Neural cell (in vitro differentiated cells): Measurements from ENCODE around the gene PIAS2.

Source experiments
- CTCF ChIP-seq: fragments of 450-650 bp; IDR thresholded peaks from 2 replicates; pipeline ENCODE4 v1.5.1; 2014; ENCODE audit warnings: antibody characterized with exemption, mild to moderate bottlenecking, moderate library complexity; ENCODE audit not compliant: poor library complexity, severe bottlenecking
- EP300 ChIP-seq: fragments of 450-650 bp; conservative IDR thresholded peaks from 2 replicates; pipeline ENCODE4 v1.6.1; 2014; ENCODE audit warnings: antibody characterized with exemption, mild to moderate bottlenecking, moderate library complexity; ENCODE audit not compliant: poor library complexity, severe bottlenecking
- EZH2 ChIP-seq: fragments of 200-600, 300-800 bp; shearing (Covaris generic), sonication (generic); IDR thresholded peaks from 2 replicates; pipeline ENCODE4 v1.6.1; 2014; ENCODE audit warnings: antibody characterized with exemption, low read length, borderline replicate concordance, mild to moderate bottlenecking; ENCODE audit not compliant: insufficient read depth, poor library complexity, severe bottlenecking
- POLR2AphosphoS5 ChIP-seq: IDR thresholded peaks from 2 replicates; pipeline ENCODE4 v1.6.1; 2012
- RAD21 ChIP-seq: fragments of 450-650 bp; conservative IDR thresholded peaks from 2 replicates; pipeline ENCODE4 v1.6.1; 2014; ENCODE audit warnings: antibody characterized with exemption, mild to moderate bottlenecking, moderate library complexity
- REST ChIP-seq: IDR thresholded peaks from 2 replicates; pipeline ENCODE4 v1.6.1; 2012; ENCODE audit warnings: borderline replicate concordance
- SMC3 ChIP-seq: fragments of 450-650 bp; conservative IDR thresholded peaks from 2 replicates; pipeline ENCODE4 v1.6.1; 2014; ENCODE audit warnings: antibody characterized with exemption, mild to moderate bottlenecking, moderate library complexity; ENCODE audit not compliant: poor library complexity
- TAF1 ChIP-seq: IDR thresholded peaks from 2 replicates; pipeline ENCODE4 v1.6.1; 2012; ENCODE audit warnings: low read depth

GRCh38 chr18:46815661-46816060, 101.6 kb downstream of the PIAS2 start:
- TF ChIP-seq CTCF (no peak), POLR2AphosphoS5 (no peak), RAD21 (no peak), EZH2 (no peak), TAF1 (no peak), REST (no peak), SMC3 (no peak), EP300 (no peak)
